Colon (tissue), 2 donors: ENCODE results near the gene KCNH5.
"Not testable (repeated sequence)": the region's sequence is repeated elsewhere in the genome, so short reads cannot be mapped to it uniquely, and the experiment has no call there.

Experiments used
- FAIRE-seq: peaks from 2 replicates; lab custom pipeline; 2012; peaks lifted over from hg19 to GRCh38; lab: Jason Lieb, UNC
- donor health status: control.
- donor health status: control.

Gene KCNH5

GRCh38 chr14:62886461-62886860, 158.8 kb downstream of the KCNH5 start:
- FAIRE-seq, result no peak

GRCh38 chr14:62885451-62885850, 159.8 kb downstream of the KCNH5 start:
- no peak for FAIRE-seq

GRCh38 chr14:62882967-62883366, 162.3 kb downstream of the KCNH5 start:
- FAIRE-seq, result no peak

GRCh38 chr14:62866376-62866775, 178.9 kb downstream of the KCNH5 start:
- FAIRE-seq, result no peak

GRCh38 chr14:62864588-62864987, 180.7 kb downstream of the KCNH5 start:
- no peak for FAIRE-seq

GRCh38 chr14:62858011-62858410, 187.2 kb downstream of the KCNH5 start:
- not testable (repeated sequence) for FAIRE-seq

GRCh38 chr14:62854951-62855350, 190.3 kb downstream of the KCNH5 start:
- no peak for FAIRE-seq

- no peak for FAIRE-seq
Observed at GRCh38 chr14:62847168-62847567, 198.1 kb downstream of the KCNH5 start.

GRCh38 chr14:62844546-62844945, 200.7 kb downstream of the KCNH5 start:
- FAIRE-seq, result no peak

GRCh38 chr14:62824086-62824485, 221.2 kb downstream of the KCNH5 start:
- FAIRE-seq, result no peak

GRCh38 chr14:62819931-62820330, 225.3 kb downstream of the KCNH5 start:
- no peak for FAIRE-seq

GRCh38 chr14:62807636-62808035, 237.6 kb downstream of the KCNH5 start:
- no peak for FAIRE-seq

- FAIRE-seq, result no peak
Observed at GRCh38 chr14:62800577-62800976, 244.7 kb downstream of the KCNH5 start.

GRCh38 chr14:62796431-62796830, 248.8 kb downstream of the KCNH5 start:
- no peak for FAIRE-seq

- FAIRE-seq, result no peak
Observed at GRCh38 chr14:62792578-62792977, 252.7 kb downstream of the KCNH5 start.

GRCh38 chr14:62781328-62781727, 263.9 kb downstream of the KCNH5 start:
- not testable (repeated sequence) for FAIRE-seq

- FAIRE-seq, result no peak
Observed at GRCh38 chr14:62778852-62779251, 266.4 kb downstream of the KCNH5 start.

GRCh38 chr14:62778310-62778709, 266.9 kb downstream of the KCNH5 start:
- no peak for FAIRE-seq

- no peak for FAIRE-seq
Observed at GRCh38 chr14:62777510-62777909, 267.7 kb downstream of the KCNH5 start.

- FAIRE-seq, result no peak
Observed at GRCh38 chr14:62776300-62776699, 269.0 kb downstream of the KCNH5 start.

- FAIRE-seq, result no peak
Observed at GRCh38 chr14:62768753-62769152, 276.5 kb downstream of the KCNH5 start.

GRCh38 chr14:62763951-62764350, 281.3 kb downstream of the KCNH5 start:
- no peak for FAIRE-seq

- no peak for FAIRE-seq
Observed at GRCh38 chr14:62759796-62760195, 285.5 kb downstream of the KCNH5 start.

GRCh38 chr14:62746881-62747280, 298.4 kb downstream of the KCNH5 start:
- not testable (repeated sequence) for FAIRE-seq

- no peak for FAIRE-seq
Observed at GRCh38 chr14:62745496-62745895, 299.8 kb downstream of the KCNH5 start.
